GM21423 (cell line): ENCODE measurements around the gene PTBP2.
"Not testable (repeated sequence)": the region's sequence is repeated elsewhere in the genome, so short reads cannot be mapped to it uniquely, and the experiment has no call there.

ENCODE experiments used
- ATAC-seq: cut with Tn5 transposase; IDR thresholded peaks from one replicate; pipeline ENCODE4 v1.9.1; 2021; ENCODE audit warnings: mild to moderate bottlenecking, moderate library complexity; ENCODE audit not compliant: unreplicated experiment

Gene PTBP2

DNA sequence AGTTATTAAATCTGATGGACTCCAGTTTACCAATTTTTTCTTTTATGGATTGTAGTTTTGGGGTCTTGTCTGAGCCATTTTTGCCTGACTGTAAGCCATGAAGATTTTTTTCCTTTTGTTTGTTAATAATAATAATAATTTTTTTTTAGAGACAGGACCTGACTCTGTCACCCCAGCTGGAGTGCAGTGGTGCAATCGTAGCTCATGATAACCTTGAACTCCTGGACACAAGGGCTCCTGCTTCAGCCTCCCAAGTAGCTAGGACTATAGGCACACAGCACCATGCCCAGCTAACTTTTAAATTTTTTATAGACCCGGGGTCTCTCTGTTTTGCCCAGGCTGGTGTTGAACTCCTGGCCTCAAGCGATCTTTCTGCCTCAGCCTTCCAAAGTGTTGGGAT, 6.3 kb downstream of the PTBP2 start:
- ATAC-seq, result no peak

GRCh38 chr1:96730574-96731298, 9.2 kb downstream of the PTBP2 start:
- no peak for ATAC-seq

GRCh38 chr1:96741335-96741734, 19.8 kb downstream of the PTBP2 start:
- ATAC-seq, result no peak

GRCh38 chr1:96746440-96747420, 25.1 kb downstream of the PTBP2 start:
- no peak for ATAC-seq

GRCh38 chr1:96747565-96747964, 26.0 kb downstream of the PTBP2 start:
- no peak for ATAC-seq

- no peak for ATAC-seq
Measured at GRCh38 chr1:96748078-96748477, 26.5 kb downstream of the PTBP2 start.

GRCh38 chr1:96749618-96750017, 28.0 kb downstream of the PTBP2 start:
- ATAC-seq, result no peak

DNA sequence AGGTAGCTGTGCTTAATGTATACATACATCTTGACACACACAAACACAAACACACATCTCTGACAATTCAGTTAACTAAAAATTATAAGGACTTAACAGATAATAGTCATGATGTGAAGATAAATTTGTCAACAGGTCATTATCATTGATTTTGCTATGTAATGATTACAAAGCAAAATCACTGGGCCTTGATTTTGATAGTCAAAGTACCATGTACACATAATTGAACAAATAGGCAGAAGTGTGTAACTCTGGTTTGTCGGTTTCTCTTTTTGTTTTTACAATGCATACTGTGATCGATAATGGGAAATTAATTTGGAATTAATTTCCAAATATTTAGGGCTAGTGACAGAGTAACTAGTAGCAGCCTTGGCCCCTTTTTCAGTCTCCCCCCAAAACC, 30.8 kb downstream of the PTBP2 start:
- no peak for ATAC-seq

- no peak for ATAC-seq
Measured at GRCh38 chr1:96756789-96757188, 35.2 kb downstream of the PTBP2 start.

DNA sequence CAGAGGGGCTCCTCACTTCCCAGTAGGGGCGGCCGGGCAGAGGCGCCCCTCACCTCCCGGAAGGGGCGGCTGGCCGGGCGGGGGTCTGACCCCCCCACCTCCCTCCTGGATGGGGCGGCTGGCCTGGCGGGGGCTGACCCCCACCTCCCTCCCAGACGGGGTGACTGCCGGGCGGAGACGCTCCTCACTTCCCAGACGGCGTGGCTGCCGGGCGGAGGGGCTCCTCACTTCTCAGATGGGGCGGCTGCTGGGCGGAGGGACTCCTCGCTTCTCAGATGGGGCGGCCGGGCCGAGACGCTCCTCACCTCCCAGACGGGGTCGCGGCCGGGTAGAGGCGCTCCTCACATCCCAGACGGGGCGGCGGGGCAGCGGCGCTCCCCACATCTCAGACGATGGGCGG, 41.0 kb downstream of the PTBP2 start:
- ATAC-seq, result not testable (repeated sequence)

DNA sequence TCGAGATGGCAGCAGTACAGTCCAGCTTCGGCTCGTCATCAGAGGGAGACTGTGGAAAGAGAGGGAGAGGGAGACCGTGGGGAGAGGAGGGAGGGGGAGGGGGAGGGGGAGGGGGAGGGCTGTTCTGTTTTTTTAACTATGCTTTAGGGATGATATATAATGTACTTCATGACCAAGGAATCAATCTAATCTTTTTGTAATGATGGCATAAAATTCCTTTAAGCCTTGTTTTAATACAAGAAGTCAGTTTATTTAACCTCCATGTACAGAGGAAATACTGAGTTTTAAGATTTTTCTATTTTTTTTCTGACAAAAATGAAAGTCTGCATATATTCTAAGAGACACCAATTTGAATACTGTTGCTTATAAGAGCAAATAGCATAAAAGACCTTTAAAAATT, 41.9 kb downstream of the PTBP2 start:
- ATAC-seq, result no peak

GRCh38 chr1:96764469-96764868, 42.9 kb downstream of the PTBP2 start:
- no peak for ATAC-seq

DNA sequence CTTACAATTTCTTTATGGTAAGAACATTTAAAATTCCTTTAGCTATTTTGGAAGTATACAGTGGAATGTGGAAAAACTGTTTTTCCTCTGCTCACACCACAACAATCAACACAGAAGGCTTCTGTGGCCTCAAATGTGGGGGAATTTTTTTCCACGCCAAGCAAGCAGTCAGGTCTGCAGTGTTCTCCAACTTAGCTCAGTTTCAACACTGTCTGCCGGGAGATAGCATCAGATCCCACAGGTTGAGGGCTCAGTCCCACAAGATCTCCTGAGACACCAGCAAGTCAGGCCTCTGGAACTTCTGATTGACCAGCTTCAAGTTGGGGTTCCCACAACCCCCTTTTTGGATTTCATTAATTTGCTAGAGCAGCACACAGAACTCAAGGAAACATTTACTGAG, 50.3 kb downstream of the PTBP2 start:
- ATAC-seq, result no peak

DNA sequence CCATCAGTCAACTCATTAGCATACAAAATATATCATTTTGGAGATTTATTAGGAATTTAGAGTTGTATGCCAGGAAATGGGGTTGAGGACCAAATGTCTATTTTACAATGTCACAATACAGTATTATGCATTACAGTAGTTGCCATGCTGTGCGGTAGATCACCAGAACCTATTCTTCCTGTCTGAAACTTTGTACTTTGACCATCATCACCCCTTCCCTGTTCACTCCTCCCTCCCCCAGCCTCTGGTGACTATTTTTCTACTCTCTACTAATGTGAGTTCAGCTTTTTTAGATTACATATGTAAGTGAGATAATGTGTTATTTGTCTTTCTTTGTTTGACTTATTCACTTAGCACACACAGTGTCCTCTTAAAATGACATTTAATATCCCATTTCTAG, 50.8 kb downstream of the PTBP2 start:
- no peak for ATAC-seq

GRCh38 chr1:96772972-96773371, 51.4 kb downstream of the PTBP2 start:
- no peak for ATAC-seq

DNA sequence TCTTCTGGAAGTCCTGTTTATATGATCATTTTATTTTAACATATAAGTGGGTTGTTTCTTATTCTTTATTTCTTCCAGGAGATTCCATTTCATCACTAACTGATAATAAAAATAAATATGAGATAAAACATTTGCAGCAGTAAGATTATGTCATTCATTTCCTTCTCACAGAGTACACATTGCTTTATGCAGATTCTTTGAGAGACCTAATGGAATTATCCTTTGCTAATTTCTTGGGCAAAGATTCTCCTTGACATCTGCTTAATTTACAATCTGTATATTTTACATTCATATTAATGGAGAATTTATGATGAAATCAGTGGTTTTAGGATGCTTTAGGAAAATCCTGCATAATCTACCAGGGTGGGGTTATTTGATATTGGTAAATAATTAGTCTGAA, 60.6 kb downstream of the PTBP2 start:
- no peak for ATAC-seq

- ATAC-seq, result no peak
Measured at GRCh38 chr1:96782856-96783255, 61.3 kb downstream of the PTBP2 start.

DNA sequence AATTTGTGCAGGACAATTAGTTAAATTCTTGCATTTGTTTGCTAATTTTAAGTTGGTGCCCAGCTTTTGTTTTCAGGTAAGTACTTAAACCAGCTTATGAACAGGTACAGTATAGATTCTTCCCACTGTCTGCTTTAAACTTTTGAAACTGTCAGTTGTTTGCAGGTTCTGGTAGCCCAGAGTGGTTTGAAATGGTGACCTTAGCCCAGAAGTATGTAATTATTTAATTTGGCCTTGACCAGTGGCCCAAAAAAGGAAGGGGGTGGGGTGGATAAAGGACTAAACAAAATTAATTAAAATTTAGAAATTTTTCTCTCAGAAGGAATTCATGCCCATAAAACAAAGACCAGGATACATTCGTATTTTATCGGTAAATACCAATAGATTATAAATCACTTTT, 69.0 kb downstream of the PTBP2 start:
- no peak for ATAC-seq

GRCh38 chr1:96792220-96792619, 70.6 kb downstream of the PTBP2 start:
- ATAC-seq, result no peak

GRCh38 chr1:96801696-96802095, 80.1 kb downstream of the PTBP2 start:
- not testable (repeated sequence) for ATAC-seq

GRCh38 chr1:96804648-96805047, 83.1 kb downstream of the PTBP2 start:
- ATAC-seq, result no peak

GRCh38 chr1:96808191-96808590, 86.6 kb downstream of the PTBP2 start:
- ATAC-seq, result no peak
